Brain microvascular endothelial cell (primary cell): ENCODE results near the gene GTF2B.
"Not testable (repeated sequence)": the region's sequence is repeated elsewhere in the genome, so short reads cannot be mapped to it uniquely, and the experiment has no call there.

Source experiments
- DNase-seq: peaks from one replicate; pipeline ENCODE4 v3.0.0-alpha.2; 2020
- H3K27ac ChIP-seq: fragments of 250-450 bp; sonication (Bioruptor Pico); 2 replicates; pipeline ENCODE4 v1.5.1; 2020; ENCODE audit warnings: mild to moderate bottlenecking, moderate library complexity
- H3K27me3 ChIP-seq: fragments of 250-450 bp; sonication (Bioruptor Pico); replicated peaks from 2 replicates; pipeline ENCODE4 v1.5.1; 2020; ENCODE audit warnings: mild to moderate bottlenecking
- H3K36me3 ChIP-seq: fragments of 250-450 bp; sonication (Bioruptor Pico); replicated peaks from 2 replicates; pipeline ENCODE4 v1.5.1; 2020; ENCODE audit warnings: mild to moderate bottlenecking
- H3K4me3 ChIP-seq: 2 replicates; pipeline ENCODE4 v1.5.1; 2011; ENCODE audit warnings: low read depth, mild to moderate bottlenecking, control low read depth, low read length, moderate library complexity
- in situ Hi-C: cut with HindIII; loops from 2 replicates; pipeline ENCODE4 v1.10.0; 2017; ENCODE audit warnings: low sequenced_read_pairs, low pct_ligation_motif_present
- TF ChIP-seq, protein P1 (sequence below): IDR thresholded peaks from 2 replicates; pipeline ENCODE4 v1.5.1; 2011; ENCODE audit warnings: low read depth, mild to moderate bottlenecking, moderate library complexity, low read length, control low read depth, inconsistent platforms; ENCODE audit errors: missing control alignments

The GTF2B gene

DNA sequence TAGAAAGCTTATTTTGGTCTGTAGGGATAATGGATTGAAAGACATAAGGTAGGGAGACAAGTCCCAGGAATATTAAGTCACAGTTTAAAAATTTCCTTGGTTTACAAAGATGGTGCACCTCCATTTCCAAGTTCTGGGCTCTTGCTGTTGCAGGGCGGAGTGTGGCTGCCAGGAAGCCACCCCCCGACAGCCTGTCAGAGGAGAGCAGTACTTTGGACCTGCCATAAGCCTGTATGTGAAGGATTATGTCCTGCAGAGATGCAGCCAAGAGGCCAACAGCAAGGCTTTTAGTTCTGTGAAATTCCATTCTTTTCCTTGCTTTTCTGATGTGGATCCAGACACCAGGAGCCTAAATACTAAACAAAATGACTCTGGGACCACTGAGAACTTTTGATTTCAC is 31.9 kb upstream of the GTF2B start:
- no peaks in the 10 kb centered on the region for H3K36me3 ChIP-seq
- TF ChIP-seq, protein P1, sequence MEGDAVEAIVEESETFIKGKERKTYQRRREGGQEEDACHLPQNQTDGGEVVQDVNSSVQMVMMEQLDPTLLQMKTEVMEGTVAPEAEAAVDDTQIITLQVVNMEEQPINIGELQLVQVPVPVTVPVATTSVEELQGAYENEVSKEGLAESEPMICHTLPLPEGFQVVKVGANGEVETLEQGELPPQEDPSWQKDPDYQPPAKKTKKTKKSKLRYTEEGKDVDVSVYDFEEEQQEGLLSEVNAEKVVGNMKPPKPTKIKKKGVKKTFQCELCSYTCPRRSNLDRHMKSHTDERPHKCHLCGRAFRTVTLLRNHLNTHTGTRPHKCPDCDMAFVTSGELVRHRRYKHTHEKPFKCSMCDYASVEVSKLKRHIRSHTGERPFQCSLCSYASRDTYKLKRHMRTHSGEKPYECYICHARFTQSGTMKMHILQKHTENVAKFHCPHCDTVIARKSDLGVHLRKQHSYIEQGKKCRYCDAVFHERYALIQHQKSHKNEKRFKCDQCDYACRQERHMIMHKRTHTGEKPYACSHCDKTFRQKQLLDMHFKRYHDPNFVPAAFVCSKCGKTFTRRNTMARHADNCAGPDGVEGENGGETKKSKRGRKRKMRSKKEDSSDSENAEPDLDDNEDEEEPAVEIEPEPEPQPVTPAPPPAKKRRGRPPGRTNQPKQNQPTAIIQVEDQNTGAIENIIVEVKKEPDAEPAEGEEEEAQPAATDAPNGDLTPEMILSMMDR: no peak
- no peak overlapping the region for H3K4me3 ChIP-seq

DNA sequence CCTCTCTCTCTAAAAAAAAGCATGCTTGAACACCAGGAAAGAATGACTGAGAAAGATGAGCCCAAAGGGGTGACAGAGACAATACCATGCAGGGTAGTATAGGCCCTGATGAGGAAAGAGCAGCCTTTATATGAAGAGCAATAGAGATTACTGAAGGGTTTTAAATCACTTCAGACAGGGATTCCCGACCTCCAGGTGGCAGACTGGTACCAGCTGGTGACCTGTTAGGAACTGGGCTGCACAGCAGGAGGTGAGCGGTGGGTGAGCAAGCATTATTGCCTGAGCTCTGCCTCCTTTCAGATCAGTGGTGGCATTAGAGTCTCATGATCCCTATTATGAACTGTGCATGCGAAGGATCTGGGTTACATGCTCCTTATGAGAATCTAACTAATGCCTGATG is 30.8 kb upstream of the GTF2B start:
- DNase-seq: no peak
- H3K27ac ChIP-seq: no peak overlapping the region
- H3K36me3 ChIP-seq: no peaks in the 10 kb centered on the region
- H3K4me3 ChIP-seq: no peak overlapping the region
- in situ Hi-C loops: no loop called here
- no peaks in the 10 kb centered on the region for H3K27me3 ChIP-seq
- TF ChIP-seq, protein P1: no peak

More for the DNA sequence above, 31.9 kb upstream of the GTF2B start:
- Histone ChIP-seq H3K27me3 (no peaks in the 10 kb centered on the region), H3K27ac (no peak overlapping the region)
- DNase-seq: no peak
- in situ Hi-C loops: no loop called here

- Histone ChIP-seq H3K27ac (no peak overlapping the region), H3K36me3 (no peaks in the 10 kb centered on the region), H3K27me3 (no peaks in the 10 kb centered on the region), H3K4me3 (no peak overlapping the region)
- in situ Hi-C loops: no loop called here
- DNase-seq: no peak
- TF ChIP-seq, protein P1: no peak
Observed at GRCh38 chr1:88920845-88921244, 29.5 kb upstream of the GTF2B start.

GRCh38 chr1:88917321-88918025 is 26.1 kb upstream of the GTF2B start:
- H3K27ac ChIP-seq: no peak overlapping the region
- DNase-seq: no peak
- TF ChIP-seq, protein P1: no peak
- H3K4me3 ChIP-seq: no peak overlapping the region
- H3K27me3 ChIP-seq: no peaks in the 10 kb centered on the region
- in situ Hi-C loops: no loop called here
- H3K36me3 ChIP-seq: no peaks in the 10 kb centered on the region

DNA sequence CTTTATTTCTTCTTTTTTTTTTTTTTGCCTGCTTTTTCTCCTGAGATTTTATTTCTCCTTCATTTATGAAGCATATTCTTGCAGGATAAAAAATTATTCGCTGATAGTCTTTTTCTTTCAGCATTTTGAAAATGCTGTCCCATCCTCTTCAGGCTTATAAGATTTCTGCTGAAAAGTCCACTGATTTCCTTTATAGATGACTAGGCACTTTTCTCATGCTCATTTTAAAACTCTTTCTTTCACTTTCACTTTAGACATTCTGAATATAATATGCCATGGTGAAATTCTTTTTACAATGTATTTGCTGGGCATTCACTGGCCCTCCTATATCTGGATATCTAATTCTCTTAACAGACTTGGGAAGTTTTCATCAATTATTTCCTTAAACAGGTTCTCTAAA is 25.5 kb upstream of the GTF2B start:
- TF ChIP-seq, protein P1: no peak
- Histone ChIP-seq H3K4me3 (no peak overlapping the region), H3K36me3 (no peaks in the 10 kb centered on the region), H3K27ac (no peak overlapping the region), H3K27me3 (no peaks in the 10 kb centered on the region)
- in situ Hi-C loops: no loop called here
- no peak for DNase-seq

- H3K27ac ChIP-seq, H3K4me3 ChIP-seq, H3K27me3 ChIP-seq, in situ Hi-C loops, DNase-seq, H3K36me3 ChIP-seq: not testable (repeated sequence)
Observed at GRCh38 chr1:88911800-88912199, 20.4 kb upstream of the GTF2B start.
